Activated T-cell treated with anti-CD3 and anti-CD28 coated beads, Interleukin-2, amount 50 U/mL, for 1 hour (primary cell): ENCODE data around the gene PTOV1.

ENCODE experiments used
- DNase-seq: peaks from one replicate; pipeline ENCODE4 v3.0.0-alpha.2; 2020

PTOV1 gene

GRCh38 chr19:49861107-49861506 is 10.1 kb downstream of the PTOV1 start:
- no peak for DNase-seq

DNA sequence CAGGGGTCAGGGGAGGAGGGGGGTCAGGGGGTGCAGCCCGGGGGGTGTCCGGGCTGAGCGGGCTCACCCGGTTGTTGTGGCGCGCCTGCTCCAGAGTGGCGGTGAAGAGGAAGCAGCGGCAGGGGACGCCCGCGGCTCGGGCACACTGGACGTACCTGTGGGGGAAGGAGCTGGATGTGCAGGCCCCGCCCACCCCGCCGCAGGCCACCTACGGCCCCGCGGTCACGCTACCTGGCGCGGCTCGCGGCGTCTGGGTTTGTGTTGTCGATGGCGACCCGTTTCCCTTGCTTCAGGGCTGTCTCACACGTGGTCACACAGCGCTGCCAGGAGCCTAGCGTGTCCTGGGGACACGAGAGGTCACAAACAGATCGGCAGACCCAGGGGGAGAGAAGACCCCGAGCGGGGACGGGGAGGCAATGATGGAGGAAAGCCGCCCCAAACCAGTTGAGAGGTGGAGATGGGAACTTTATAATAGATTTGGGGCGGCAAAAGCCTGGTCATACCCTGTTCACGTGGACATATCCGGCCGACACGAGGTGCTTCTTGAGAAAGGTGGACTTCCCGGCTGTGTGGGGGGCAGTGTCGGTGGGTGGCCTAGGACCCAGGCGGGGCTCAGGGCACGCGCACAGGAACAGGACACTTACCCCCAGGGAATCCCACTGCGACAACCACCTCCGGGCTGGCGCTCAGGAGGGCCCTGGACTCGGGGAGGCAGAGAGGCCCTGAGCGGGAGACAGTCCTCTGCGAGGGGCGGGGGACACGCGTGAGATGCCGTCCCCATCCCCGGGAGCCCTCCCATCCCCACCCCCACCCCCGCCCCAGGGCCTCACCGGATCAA is 10.8 kb downstream of the PTOV1 start:
- DNase-seq, result no peak

- no peak for DNase-seq
Measured at GRCh38 chr19:49862391-49863253, 11.7 kb downstream of the PTOV1 start.

- no peak for DNase-seq
Measured at GRCh38 chr19:49863254-49863934, 12.4 kb downstream of the PTOV1 start.

DNA sequence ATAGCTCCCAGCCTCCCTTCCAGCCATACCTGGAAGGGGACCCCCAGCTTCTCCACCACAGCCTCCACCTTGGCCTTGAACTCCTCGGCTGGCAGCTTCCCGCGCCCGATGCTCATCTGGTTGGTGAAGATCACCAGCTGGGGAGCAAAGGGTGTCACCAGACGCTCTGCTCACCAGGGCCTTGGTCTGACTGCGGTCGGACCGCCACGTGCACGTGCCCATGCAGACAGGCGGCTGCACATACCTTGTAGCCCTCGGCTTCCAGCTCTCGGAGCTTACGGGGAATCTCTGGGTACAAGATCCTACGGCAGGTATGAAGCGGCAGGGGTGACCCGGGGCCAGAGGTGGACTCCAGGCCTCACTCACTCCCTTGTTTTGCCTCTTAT is 13.0 kb downstream of the PTOV1 start:
- DNase-seq, result no peak

DNA sequence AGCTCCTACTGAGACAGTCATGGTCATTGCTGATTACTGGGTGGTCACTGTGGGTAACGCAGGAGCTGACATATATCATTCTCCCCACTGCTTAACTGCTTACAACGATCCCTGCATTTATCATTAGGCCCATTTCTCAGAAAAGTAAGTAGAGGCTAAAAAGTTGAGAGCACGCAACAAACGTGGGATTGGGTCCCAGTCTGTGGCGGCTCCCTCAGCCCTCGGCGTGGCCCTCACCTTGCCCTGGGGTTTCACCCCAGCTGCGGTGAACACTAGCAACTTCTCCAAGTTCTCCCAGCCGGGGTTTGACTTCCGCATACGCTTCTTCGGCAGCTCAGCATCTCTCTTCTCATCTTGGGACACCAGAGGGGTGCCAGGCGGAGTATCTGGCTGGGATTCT is 13.9 kb downstream of the PTOV1 start:
- no peak for DNase-seq

DNA sequence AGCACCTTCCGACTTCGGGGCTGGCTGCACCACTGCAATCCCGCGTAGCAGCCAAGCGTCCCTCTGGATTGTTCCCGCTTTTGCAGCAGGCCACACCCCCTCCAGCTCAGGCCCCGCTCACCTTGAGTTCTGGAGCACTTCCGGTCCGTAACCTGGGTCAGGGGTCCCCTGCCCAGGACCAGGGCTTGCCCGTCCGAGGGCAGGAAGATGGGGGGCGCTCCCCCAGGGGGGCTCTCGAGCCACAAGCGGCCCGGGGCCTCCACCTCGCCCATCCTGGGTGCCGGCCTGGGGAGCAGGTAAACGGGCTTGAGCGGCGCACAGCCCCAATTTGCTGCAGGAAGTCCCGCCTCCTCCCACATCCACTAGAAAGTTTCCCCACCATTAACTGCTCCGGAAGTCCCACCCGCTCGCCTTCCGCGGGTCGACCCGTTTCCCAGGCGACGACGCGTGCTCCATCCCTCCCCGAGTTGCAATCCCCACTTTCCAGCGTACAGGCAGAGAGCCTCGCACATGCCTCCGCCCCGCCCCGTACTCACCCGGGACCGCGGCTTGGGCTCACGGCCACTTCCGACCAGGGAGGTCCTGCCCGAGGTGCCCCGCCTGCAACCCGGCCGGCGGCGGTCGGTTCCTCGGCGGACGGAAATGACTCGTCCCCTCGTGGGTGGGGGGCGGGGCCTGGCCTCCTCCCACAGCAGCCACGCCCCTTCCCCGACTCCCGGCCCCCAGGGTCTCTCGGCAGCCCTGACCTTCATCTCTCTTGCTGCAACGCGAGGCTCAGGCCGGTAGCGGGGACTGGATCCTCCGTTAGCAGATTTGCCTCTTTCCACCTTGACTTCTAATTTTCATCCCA is 16.2 kb downstream of the PTOV1 start, which contains the start of gene PNKP:
TSS of gene PNKP (minus strand) at position 644 of the 850 bp plus-strand sequence. CDS start at position 272, 372 bp downstream.
- DNase-seq, result peak; percentile 85

DNA sequence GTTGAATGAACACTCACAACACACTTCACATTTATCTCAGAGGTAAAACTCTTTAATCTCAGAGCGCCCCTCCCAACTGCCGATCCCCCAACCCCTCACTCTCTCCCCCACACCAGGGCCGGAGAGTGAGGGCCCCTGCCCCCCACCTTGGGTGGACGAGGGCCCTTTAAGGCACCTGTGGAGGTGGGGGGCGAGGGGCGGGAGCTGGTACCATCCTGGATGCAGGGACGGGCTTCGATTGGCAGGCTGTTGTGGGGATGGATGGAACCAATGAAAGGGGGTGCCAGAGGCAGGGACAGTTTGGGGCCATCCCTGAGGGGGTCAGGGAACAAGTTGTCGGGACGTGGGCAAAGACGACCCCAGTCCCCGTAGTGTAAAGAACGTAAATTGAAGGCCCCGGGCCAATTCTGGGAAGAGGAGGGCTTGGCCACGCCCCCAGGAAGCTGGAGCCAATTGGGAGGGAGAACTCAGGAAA is 18.1 kb downstream of the PTOV1 start:
- no peak for DNase-seq

GRCh38 chr19:49869484-49870308 is 18.7 kb downstream of the PTOV1 start:
- peak; percentile 91 for DNase-seq

DNA sequence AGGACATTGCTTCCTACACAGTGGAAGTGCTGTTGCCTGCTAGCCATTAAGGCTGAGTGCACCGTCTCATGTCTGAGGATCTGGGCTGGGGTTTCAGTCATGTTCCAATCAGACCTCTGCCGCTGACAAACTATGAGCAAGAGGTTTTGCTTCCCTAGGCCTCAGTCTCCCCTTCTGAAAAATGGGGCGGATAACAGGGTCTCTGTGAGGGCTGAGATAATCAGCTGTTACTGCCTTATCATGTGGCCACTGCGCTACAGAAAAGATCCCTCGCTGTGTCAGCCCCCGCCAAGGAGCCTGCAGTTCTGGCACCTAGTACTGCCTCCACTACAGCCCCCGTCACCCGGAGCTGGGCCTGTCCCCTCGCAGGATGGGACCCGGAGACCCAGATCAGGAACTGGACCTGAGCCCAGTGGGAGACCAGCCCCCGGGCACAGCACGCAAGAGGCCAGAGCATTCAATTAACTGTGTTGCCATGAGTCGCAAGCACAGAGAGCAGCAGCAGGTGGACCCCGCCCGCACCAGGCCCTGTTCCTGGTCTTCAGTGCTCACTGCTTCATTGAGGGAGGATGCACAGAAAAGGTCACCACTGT is 19.4 kb downstream of the PTOV1 start:
- no peak for DNase-seq

DNA sequence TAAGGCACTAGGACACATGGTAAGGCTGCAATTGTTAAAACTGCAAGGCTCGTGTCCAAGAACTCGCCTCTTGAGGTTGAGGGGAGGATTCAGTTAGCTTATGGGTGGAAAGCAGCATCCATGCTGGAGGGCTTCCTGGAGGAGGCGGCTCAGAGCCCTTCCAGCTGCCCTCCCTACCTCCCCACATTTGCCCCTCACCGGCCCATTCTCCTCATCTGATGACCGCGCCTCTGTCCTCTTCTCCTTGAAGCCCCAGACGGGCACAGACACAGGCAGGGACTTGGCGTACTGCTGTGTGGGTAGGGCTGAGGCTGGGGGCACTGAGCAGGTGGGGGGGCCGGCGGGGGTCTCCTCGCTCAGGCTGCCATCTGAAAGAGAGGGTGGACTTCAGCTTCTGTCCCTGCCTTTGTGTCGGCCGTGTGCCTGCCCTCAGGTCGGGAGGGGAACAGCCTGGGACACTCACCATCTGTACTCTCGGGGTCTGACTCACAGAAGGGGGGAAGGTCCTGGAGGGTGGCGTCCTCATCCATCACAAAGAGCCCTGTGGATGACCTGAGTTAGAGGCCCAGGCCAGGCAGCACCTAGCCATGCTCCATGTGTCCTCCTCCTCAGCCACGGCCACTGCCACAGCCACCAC is 20.5 kb downstream of the PTOV1 start:
- DNase-seq, result no peak

- no peak for DNase-seq
Measured at GRCh38 chr19:49872245-49873128, 21.5 kb downstream of the PTOV1 start.

DNA sequence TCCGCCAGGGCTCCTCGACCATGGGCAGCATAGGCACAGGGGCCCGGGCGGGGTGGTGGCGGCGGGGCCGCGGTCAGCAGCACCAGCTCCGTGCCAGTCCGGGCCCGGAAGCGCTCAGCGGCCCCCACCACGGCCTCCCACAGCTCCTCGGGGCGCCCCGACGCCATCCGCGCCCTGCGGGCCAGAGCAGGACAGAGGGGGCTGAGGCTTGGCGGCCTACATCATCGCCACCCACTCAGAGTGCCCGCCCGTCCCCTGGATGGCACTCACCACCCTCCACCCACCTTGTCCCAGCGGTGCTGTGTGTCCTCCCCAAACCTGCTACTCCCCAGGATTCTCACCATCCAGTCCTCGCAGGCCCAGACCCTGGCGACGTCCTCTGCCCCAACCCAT is 22.2 kb downstream of the PTOV1 start:
- DNase-seq, result no peak

GRCh38 chr19:49873834-49874233 is 22.9 kb downstream of the PTOV1 start:
- DNase-seq, result no peak

GRCh38 chr19:49874503-49875157 is 23.7 kb downstream of the PTOV1 start:
- no peak for DNase-seq

DNA sequence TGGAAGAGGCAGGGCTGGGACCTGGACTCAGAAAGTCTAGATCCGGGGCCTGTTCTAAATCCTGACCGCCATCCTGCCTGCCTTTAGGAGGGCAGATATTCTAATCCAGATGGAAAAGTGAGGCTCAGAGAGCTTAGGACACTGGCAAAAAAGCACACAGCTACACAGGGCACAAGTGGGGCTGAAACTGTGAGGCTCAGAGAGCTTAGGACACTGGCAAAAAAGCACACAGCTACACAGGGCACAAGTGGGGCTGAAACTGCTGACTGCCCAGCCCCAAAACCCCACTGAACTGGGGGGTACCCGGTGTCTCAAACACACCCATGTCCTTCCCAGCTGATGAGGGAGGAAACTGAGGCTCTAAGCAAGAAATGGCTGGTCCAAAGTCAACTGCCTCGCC is 24.2 kb downstream of the PTOV1 start:
- no peak for DNase-seq

GRCh38 chr19:49875857-49876421 is 25.0 kb downstream of the PTOV1 start:
- peak; percentile 66 for DNase-seq

GRCh38 chr19:49876422-49877019 is 25.6 kb downstream of the PTOV1 start:
- peak; percentile 98 for DNase-seq
